NCI-H1930 (cell line): Measurements from ENCODE around the gene CDC34.

Experiments used
- DNase-seq, 2 experiments: peaks; one replicate each; lab custom pipeline; 2025; lab: John Stamatoyannopoulos, UW

The CDC34 gene

DNA sequence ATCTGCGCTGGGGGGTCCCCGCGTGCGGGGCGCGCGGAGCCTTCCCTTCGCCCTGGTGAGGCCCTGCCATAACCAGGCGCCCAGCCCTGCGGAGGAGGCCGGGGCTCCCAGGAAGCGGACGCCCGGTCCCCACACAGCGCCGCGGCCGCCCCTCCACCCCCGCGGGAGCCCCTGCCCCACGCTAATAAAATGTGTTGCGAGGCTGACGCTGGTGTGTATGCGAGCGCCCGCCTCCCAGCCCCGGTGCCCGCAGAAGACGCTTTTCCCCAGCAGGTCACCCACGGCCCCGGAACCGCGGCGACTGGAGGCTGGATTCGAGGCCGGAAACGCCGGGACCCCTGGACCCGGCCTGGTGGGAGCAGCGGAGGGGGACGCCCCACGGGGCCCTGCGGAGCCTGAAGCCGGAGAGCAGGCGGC, 12.1 kb upstream of the CDC34 start:
- DNase-seq, result no peak

DNA sequence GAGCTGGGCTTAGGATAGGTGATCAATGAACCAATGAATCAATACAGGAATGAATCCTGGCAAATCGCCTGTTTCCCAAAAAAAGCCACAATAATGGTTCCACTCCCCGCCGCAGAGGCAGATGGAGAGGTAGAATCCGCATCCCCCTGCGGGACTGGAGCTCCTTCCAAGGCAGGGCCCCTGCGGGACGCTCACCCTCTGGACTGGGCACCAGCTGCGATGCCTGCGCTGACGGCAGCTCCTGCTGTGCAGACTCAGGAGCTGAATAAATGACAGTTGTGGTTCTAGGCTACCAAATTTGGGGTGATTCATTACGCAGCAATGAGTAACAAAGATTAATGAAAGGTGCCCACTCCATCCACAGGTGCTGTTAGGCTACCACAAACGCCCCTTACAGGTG, 8.8 kb upstream of the CDC34 start:
- DNase-seq, result no peak

DNA sequence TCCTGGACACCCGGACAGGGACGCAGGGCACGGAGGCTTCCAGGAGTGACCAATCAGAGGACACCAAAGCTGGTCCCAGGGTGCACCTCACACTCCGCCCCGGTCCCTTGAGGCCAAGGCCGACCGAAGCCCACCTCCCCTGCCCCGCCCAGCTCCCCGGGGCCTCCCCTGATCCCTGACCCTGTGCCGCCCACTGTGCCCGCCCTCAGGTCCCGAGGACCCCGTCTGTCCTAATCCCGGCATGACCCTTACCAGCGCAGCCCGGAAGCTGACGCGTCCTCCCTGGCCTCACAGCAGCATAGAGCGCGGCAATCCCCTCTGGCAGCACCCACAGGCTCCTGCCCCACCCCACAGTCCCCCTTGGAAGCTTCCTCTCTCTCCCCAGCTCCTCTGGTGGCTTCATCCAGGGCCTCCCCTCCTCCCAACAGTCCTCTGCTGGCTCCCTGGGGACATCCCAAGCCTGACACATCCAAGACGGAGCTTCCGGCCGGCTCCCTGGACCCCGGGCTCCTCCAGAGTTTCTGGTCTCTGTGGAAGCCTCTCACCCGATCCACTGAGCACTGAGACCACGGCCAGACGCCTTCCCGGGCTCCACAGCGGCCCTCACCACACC, 7.4 kb upstream of the CDC34 start:
- DNase-seq, result peak; percentile 38 to 39

DNA sequence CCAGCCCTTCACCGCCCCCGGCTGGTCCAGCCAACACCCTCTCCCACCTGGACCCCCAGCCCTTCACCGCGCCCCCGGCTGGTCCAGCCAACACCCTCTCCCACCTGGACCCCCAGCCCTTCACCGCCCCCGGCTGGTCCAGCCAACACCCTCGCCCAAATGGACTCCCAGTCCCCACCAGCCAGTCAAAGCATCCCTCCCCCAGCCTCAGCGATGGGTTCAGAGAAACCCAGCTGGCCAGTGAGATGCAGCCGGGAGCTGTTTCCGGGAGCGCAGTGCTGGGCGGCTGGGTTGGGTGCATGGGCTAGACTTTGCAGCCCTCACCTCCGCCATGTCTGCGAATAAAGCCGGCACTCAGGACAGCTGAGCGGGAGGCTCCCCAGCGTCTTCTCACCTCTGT, 6.5 kb upstream of the CDC34 start:
- no peak for DNase-seq

DNA sequence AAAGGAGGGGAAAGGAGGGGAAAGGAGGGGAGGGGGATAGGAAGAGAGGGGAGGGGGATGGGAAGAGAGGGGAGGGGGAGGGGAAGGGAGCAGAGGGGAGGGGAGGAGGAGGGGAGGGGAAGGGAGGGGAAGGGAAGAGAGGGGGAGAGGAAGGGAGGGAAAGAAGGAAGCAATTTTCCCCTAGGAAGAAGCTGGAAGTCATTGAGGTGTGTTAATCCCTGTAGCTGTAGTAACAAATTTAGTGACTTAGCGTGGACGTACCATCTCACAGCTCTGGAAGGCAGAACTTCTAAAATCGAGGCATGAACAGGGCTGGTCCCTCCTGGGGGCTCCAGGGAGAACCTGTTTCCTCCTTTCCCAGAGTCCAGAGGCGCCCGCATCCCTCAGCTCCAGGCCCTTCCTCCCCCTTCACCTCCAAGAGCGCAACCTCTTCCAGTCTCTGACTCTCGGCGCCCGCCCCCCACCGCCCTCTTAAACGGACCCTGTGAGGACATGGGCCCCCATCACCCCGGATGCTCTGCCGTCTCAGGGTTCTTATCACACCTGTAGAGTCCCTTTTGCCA, 5.6 kb upstream of the CDC34 start:
- no peak for DNase-seq

DNA sequence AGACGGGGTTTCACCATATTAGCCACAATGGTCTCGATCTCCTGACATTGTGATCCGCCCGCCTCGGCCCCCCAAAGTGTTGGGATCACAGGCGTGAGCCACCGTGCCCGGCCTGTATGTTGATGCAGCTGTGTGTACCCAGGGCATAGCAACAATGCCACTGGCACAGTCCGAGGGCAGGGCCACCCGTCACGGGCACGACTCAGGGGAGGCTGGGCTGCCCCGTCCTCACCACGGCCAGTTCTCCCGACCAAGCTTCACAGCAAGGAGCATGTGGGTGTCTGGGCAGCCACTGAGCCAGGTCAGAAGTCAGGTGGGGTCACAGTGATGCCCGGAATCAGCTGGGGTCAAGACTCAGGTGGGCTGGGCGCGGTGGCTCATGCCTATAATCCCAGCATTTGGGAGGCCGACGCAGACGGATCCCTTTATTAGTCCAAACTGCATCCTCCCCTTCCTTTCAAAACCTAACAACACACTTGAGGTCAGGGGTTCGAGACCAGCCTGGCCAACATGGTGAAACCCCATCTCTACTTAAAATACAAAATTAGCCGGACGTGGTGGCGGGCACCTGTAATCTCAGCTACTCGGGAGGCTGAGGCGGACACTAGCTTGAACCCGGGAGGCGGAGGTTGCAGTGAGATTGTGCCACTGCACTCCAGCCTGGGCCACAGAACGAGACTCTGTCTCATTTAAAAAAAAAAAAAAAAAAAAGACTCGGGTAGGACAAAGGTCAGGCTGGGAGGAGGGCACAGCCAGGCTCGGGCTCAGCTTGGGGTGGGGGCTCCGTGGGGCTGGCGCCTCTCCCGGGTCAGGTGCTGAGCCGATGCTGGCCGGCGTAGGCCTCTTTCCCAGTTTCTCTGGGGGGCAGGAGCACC, 1.2 kb upstream of the CDC34 start:
- no peak for DNase-seq

DNA sequence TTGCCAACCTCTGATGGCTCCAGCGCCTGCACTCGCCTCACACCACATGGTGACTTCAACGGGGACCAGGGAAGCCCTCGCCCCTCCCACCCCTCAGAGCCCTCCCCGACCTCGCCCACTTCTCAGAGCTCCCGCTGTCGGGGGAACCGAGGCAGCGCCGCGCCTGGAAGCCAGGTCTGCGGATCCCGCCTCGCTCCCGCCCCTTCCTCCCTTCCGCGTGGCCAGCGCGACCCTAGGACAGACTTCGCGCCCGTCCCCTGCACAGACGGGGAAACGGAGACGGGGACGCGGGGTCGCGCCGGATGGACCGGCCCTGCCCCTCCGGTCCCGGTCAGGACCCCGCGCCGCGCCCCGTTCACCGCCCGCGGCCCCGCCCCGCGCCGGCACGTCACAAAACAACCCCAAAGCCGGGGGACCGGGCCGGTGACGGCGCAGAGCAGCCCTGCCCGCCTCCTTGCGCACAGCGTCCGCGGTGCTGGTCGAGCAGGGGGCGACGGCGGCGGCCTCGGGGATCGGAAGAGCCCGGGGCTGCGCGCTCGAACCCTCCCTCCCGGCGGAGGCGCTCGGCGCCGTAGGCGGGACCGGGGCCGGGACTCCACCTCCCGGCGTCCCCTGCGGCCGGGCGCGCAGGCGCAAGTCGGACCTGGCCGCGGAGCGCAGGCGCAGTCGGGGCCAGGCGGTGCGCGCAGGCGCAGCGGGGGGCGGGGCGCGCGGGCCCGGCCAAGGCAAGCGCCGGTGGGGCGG, 379 bp upstream of the CDC34 start:
- peak; percentile 58 to 87 for DNase-seq

DNA sequence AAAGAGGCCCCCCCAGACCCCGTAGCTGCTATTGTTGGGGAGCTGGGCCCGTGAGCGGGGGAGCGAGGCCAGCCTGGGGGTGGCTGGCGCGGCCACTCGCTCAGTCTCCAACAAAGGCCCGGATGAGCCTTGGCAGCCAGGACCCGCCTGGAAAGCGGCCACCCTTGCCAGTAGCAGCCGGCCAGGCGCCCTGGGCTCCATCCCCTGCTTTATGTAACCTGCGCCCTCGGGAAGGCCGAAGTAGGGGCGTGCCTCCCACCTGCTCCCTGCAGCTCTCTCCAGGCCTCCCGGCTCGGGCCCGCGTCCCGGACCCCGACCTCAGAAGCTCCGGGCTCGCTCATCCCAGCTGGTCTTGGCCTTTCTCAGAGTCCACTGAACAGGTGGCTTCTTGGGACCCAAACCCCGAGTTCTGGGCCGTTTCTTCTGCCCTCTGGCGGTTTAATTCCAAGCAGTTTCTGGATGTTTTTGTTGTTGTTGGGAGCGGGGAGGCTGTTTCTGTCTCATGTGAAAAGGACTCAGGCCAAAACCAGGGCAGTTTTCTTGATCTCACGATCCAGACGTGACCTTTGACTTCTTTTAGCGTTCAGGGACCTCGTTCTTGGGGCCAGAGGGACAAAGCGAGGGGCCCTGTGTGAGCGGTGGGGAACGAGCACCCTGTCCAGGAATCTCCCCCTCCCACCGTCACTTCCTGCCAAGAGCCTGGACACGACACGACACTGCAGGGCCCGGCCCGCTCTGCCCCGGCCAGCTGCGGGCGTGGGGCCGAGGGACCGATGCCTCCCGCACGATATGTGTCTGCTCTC, 1.2 kb downstream of the CDC34 start:
- no peak for DNase-seq

DNA sequence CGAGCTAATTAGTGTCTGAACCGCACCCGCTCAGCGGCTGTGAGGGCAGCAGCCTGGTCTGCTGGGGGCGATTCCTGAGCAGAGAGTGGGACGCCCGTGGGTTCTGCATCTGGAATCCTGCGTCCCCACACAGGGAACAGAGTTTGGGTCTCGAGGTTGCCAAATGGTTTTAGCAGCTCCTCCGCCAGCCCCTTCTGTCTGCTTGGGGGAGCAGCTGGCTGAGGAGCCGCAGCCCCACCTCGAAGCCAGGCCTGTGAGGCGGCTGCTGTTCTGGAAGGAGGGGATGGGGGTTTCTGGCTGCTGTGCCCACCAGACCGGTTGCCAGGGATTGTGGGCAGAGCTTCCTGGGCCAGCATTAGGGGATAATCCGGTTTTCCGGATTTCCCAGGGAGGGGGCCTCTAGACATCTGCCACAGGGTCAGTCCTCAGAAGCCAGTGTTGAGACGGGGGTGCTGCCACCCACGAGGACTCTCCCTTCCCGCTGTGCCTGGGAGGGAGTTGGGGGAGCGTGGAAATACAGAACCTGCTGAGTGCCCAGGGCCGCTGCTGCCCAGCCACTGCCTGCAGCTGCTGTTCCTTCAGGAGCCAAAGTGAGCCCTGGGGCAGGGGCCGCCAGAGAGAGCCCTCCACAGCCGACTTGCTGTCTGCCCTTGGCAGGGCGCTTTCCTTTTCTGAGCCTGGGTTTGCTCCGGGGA, 2.0 kb downstream of the CDC34 start:
- DNase-seq, result no peak

DNA sequence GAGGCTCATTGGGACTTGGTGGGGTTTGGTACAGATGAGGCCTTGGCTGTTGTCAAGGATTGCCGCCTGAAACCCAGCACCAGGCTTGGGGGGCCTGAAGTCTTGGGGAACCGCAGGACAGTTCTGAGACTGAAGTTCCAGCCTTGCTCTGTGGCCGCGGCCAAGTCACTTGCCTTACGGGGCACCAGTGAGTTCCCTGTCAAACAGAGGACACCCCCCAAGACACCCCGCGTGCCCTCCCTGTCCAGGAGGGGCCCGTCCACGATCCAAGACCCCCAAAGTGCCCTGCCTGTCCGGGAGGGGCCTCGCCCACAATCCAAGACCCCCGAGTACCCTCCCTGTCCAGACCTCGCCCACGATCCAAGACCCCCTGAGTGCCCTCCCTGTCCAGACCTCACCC, 2.5 kb downstream of the CDC34 start:
- no peak for DNase-seq

DNA sequence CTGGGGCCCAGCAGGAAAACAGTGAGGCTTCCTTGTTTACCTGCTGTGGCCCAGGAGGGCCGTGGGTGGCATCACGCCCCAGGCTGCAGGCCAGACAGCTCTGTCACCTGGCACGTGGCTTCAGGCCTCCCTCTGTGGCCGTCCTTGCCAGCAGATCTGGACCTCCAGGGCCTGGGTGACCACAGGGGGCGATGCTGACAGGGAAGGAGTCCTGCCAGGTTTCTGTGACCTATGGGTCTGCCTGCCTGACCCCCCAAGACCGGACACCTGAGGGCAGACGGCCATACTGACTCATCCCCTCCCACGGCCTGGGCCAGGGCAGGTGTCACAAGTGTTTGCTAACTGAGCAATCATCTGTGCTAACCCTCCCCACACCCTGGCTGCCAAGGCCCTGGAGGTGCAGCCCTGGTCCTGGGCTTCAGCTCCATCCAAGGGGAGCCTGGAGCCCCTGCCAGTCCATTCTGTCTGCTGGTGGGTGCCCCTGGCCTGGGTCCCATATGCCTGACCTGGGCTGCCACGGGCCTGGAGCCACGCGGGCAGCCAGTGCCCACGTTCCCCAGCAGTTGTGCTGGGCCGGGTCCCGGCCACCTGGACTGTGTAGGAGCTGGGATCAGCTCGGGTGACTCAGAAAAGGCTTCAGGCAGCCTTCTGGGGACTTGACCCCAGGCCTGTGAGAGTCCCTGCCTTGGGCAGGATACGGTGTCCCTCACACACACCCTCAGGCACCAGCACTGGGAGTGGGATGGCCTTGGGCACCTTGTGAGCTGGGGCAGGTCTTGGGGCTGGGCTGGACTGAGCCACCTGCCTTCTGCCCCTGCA, 3.7 kb downstream of the CDC34 start:
- no peak for DNase-seq

DNA sequence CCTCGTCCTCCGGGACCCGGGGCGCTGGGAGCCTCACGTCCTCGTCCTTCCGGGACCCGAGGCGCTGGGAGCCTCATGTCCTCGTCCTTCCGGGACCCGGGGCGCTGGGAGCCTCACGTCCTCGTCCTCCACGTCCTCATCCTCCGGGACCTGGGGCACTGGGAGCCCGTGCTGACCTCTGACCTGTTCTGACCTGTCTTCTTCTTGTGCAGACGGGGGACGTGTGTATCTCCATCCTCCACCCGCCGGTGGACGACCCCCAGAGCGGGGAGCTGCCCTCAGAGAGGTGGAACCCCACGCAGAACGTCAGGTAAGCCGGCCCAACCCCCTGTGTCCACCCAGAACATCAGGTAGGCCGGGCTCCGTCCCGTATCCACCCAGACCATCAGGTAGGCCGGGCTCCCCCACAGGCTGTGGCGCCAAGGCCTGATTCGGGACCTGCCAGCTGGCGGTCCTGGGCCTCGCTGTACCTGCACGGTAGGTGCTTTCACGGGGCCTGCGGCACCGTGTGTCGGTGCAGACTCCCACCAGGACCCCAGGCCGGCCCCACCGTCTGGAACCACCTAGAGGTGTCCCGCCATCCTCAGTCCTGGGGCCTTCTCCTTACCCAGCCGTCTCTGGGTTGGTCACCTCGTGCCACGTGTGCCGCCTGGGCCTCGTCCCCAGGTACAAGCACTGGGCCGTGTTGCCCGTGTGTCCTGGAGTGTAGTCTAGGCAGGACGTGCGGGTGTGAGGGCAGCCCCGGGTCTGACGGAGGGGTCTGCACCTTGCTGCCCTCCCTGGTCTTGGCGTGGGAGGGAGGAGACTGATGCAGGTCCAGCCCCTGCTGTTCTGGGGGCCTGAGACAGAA, 4.7 kb downstream of the CDC34 start:
- no peak for DNase-seq

DNA sequence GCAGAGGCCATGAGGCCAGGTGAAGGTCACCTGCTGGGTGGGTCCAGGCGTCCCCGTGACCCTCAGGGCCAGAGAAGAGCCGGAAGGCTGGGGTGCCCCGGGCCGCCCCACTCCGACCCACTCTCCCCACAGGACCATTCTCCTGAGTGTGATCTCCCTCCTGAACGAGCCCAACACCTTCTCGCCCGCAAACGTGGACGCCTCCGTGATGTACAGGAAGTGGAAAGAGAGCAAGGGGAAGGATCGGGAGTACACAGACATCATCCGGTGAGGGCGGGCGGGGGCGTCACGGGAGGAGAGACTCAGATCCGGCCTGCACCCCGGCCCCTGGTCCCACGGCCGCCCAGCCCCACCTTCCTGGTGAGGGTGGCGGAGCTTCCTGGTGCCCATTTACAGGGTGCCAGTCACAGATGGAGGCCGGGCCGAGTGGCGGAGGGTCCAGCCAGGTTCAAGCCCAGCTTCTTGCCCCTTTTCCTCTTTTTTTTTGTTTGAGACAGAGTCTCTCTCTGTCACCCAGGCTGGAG, 5.4 kb downstream of the CDC34 start:
- no peak for DNase-seq

DNA sequence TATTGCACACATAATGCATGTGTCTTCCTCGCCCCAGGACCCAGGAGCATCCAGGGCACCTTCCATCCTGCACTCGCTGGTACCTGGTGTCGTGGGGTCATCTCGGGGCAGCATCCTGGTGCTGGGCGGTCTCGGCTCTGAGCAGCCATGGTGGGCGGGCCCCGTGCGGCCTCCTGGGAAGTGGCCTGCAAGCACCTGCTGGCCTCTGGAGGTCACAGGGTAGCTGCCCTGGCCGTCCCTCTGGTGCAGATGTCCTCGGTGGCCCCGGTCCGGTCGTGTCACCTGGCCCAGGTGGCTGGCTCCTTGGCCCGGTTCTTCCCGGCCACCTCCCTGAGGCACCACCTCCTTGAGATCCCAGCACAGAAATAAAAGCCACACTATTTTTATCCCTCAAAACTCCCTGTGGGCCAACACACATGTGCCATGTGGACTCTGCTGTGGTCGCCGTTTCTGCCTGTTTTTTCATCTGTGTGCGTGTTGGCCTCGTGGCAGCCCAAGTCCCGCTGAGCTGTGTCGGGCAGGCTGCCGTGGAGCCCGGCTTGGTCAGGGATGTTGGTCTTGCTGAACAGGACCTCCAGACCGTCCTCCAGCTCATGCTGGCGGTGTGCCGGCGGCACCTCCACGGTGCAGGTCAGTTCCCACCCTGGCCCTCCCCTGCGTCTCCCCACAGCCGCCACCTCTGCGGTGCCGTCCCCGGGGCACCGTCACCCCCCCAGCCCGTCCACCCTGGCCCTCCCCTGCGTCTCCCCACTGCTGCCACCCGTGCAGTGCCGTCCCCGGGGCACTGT, 7.3 kb downstream of the CDC34 start:
- no peak for DNase-seq

DNA sequence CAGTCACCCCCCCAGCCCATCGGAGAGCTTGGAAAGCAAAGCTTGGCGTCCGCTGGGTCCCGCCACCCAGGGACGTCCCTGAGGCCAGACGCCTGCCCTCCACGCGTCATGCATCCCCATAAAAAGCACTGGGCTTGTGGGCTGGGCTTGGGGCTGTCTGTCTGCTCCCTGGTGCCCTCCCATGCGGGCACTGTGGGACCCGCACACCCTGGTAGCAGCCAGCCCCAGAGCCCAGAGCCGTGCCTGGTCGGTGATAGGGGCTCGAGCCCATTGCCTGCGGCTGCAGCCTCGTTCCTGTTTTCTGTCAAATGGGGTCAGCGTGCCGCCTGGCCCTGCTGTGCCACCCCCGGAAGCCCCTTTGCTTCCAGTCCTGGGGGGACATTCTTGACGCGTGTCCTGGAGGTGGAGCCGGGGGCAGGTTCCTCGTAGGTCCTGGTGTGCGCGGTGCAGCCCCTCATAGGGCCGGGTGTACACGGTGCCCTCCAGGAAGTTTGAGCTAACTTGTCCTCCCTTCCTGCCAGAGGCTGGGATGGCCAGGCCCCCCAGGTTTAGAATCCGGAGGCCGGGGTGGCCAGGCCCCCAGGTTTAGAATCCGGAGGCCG, 8.0 kb downstream of the CDC34 start:
- DNase-seq, result no peak

DNA sequence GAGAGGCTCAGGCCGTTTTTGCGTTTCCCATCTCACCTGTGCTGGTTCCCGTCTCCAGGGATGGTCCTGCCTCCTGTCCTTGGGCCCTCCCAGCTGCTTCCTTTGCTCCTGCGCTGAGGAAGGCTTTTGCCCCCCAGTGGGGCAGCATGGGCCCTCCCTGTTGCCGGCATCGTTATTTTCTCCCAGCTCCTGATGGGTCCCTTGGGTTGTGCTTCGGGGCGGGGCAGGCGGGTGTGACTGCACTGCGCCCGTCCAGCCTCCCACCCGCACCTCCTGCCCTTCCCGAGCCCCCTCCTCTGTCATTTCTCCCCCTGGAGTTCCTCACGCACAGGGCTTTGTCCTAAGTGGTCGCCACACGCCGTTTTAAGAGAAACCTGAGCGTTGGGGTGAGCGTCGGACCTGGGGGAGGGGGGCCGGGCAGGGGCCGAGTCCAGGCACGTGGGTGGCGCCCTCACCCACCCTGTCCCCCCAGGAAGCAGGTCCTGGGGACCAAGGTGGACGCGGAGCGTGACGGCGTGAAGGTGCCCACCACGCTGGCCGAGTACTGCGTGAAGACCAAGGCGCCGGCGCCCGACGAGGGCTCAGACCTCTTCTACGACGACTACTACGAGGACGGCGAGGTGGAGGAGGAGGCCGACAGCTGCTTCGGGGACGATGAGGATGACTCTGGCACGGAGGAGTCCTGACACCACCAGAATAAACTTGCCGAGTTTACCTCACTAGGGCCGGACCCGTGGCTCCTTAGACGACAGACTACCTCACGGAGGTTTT, 9.5 kb downstream of the CDC34 start:
- no peak for DNase-seq

DNA sequence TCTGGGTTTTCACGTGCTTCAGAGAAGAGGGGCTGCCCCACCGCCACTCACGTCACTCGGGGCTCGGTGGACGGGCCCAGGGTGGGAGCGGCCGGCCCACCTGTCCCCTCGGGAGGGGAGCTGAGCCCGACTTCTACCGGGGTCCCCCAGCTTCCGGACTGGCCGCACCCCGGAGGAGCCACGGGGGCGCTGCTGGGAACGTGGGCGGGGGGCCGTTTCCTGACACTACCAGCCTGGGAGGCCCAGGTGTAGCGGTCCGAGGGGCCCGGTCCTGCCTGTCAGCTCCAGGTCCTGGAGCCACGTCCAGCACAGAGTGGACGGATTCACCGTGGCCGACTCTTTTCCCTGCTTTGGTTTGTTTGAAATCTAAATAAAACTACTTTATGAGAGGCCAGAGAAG, 10.1 kb downstream of the CDC34 start:
- no peak for DNase-seq
